Measurements from ENCODE around the gene CDK8. TPM values are rescaled to one million over a fixed set of nuclear protein-coding genes. Genes with fewer than 3 reads are reported as not detected.

Gene CDK8
- total and polyA plus RNA-seq, 2 experiments from 2014 or later: 13.6 to 24.0 TPM

DNA sequence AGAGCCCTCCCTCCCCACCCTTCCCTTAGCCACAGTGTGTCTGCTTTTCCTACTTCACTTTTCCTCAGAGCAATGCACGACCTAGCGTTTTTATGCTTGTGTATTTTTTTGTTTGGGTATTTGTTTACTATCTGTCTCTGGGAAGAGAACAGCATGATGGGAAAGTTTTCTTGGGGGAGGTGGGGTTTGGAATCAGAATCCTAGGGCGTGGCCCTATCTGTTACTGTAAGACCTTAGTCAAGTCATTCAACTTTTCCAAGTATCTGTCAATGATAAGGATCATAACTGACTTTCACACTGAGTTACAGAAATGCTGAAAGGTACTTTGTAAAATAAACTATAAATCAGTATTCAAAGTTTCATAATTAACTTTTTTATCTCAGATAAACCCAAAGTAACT, 157.3 kb downstream of the CDK8 start (continued):
- TF ChIP-seq, protein P1, sequence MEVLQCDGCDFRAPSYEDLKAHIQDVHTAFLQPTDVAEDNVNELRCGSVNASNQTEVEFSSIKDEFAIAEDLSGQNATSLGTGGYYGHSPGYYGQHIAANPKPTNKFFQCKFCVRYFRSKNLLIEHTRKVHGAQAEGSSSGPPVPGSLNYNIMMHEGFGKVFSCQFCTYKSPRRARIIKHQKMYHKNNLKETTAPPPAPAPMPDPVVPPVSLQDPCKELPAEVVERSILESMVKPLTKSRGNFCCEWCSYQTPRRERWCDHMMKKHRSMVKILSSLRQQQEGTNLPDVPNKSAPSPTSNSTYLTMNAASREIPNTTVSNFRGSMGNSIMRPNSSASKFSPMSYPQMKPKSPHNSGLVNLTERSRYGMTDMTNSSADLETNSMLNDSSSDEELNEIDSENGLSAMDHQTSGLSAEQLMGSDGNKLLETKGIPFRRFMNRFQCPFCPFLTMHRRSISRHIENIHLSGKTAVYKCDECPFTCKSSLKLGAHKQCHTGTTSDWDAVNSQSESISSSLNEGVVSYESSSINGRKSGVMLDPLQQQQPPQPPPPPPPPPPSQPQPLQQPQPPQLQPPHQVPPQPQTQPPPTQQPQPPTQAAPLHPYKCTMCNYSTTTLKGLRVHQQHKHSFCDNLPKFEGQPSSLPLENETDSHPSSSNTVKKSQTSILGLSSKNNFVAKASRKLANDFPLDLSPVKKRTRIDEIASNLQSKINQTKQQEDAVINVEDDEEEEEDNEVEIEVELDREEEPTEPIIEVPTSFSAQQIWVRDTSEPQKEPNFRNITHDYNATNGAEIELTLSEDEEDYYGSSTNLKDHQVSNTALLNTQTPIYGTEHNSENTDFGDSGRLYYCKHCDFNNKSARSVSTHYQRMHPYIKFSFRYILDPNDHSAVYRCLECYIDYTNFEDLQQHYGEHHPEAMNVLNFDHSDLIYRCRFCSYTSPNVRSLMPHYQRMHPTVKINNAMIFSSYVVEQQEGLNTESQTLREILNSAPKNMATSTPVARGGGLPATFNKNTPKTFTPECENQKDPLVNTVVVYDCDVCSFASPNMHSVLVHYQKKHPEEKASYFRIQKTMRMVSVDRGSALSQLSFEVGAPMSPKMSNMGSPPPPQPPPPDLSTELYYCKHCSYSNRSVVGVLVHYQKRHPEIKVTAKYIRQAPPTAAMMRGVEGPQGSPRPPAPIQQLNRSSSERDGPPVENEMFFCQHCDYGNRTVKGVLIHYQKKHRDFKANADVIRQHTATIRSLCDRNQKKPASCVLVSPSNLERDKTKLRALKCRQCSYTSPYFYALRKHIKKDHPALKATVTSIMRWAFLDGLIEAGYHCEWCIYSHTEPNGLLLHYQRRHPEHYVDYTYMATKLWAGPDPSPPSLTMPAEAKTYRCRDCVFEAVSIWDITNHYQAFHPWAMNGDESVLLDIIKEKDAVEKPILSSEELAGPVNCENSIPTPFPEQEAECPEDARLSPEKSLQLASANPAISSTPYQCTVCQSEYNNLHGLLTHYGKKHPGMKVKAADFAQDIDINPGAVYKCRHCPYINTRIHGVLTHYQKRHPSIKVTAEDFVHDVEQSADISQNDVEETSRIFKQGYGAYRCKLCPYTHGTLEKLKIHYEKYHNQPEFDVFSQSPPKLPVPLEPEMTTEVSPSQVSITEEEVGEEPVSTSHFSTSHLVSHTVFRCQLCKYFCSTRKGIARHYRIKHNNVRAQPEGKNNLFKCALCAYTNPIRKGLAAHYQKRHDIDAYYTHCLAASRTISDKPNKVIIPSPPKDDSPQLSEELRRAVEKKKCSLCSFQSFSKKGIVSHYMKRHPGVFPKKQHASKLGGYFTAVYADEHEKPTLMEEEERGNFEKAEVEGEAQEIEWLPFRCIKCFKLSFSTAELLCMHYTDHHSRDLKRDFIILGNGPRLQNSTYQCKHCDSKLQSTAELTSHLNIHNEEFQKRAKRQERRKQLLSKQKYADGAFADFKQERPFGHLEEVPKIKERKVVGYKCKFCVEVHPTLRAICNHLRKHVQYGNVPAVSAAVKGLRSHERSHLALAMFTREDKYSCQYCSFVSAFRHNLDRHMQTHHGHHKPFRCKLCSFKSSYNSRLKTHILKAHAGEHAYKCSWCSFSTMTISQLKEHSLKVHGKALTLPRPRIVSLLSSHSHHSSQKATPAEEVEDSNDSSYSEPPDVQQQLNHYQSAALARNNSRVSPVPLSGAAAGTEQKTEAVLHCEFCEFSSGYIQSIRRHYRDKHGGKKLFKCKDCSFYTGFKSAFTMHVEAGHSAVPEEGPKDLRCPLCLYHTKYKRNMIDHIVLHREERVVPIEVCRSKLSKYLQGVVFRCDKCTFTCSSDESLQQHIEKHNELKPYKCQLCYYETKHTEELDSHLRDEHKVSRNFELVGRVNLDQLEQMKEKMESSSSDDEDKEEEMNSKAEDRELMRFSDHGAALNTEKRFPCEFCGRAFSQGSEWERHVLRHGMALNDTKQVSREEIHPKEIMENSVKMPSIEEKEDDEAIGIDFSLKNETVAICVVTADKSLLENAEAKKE (CRISPR knock-in tag; IDR thresholded peaks at IDR 0.05): no peak
- TF ChIP-seq CREB1 (CRISPR knock-in tag; IDR thresholded peaks at IDR 0.05; ENCODE audit: low read depth): no peak
- TF ChIP-seq JUNB (IDR thresholded peaks at IDR 0.05; ENCODE audit: unreplicated experiment): no peak
- no peak for TF ChIP-seq EZH2phosphoT487 (IDR thresholded peaks at IDR 0.05; ENCODE audit: unreplicated experiment)
- TF ChIP-seq, protein P2, sequence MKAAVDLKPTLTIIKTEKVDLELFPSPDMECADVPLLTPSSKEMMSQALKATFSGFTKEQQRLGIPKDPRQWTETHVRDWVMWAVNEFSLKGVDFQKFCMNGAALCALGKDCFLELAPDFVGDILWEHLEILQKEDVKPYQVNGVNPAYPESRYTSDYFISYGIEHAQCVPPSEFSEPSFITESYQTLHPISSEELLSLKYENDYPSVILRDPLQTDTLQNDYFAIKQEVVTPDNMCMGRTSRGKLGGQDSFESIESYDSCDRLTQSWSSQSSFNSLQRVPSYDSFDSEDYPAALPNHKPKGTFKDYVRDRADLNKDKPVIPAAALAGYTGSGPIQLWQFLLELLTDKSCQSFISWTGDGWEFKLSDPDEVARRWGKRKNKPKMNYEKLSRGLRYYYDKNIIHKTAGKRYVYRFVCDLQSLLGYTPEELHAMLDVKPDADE (IDR thresholded peaks at IDR 0.05): no peak
- TF ChIP-seq, protein P3, sequence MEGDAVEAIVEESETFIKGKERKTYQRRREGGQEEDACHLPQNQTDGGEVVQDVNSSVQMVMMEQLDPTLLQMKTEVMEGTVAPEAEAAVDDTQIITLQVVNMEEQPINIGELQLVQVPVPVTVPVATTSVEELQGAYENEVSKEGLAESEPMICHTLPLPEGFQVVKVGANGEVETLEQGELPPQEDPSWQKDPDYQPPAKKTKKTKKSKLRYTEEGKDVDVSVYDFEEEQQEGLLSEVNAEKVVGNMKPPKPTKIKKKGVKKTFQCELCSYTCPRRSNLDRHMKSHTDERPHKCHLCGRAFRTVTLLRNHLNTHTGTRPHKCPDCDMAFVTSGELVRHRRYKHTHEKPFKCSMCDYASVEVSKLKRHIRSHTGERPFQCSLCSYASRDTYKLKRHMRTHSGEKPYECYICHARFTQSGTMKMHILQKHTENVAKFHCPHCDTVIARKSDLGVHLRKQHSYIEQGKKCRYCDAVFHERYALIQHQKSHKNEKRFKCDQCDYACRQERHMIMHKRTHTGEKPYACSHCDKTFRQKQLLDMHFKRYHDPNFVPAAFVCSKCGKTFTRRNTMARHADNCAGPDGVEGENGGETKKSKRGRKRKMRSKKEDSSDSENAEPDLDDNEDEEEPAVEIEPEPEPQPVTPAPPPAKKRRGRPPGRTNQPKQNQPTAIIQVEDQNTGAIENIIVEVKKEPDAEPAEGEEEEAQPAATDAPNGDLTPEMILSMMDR (conservative IDR thresholded peaks at IDR 0.05; ENCODE audit: low read depth in 2 of 2): no peak

DNA sequence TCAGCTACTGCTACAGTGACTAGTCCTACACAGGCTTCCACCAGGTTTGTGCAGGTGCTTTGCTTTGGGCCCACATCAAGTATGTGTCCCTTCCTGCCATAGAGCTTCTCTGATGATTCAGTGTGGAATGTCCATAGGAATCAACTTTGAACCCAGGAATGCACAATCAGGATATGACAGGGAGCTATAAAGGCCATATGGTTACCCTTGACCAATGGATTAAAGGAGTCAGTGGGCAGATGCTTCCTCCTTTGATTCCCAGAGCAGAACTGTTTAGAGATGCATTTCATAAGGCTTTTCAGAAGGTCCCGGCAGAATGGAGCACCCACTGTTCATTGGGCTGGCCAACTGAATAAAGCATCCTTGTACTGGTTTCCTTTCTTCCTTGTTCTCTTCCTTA, 158.3 kb downstream of the CDK8 start:
- H3K4me3 Mint-ChIP-seq: no peak overlapping the region
- DNase-seq (ENCODE audit: low spot score) (no peak), ATAC-seq (no peak)
- Histone ChIP-seq H2AFZ (no peak overlapping the region), H3K27ac (ENCODE audit: low read depth) (no peak overlapping the region), H3K36me3 (ENCODE audit: insufficient read depth) (no peaks in the 10 kb centered on the region), H4K20me1 (replicated peaks; ENCODE audit: insufficient read depth) (no peaks in the 10 kb centered on the region; the same call in 1 of the 2 replicates), H3K27me3 (ENCODE audit: insufficient read depth) (no peaks in the 10 kb centered on the region), H3K9me2 (ENCODE audit: insufficient read depth) (no peaks in the 10 kb centered on the region), H3K4me2 (no peak overlapping the region), H3K4me3 (no peak overlapping the region), H3K4me1 (ENCODE audit: insufficient read depth) (no peaks in the 10 kb centered on the region), H3K79me2 (replicated peaks; ENCODE audit: insufficient read depth) (no peaks in the 10 kb centered on the region), H3F3A (replicated peaks; ENCODE audit: low read depth) (no peaks in the 10 kb centered on the region)
- H3K27me3 Mint-ChIP-seq (ENCODE audit: insufficient read depth, low read depth, poor library complexity): peaks cover 4% of the 10 kb centered on the region
- H3K9me3 Mint-ChIP-seq: no peaks in the 10 kb centered on the region; the same call in 2 of the 3 replicates
- H3K4me1 Mint-ChIP-seq: no peaks in the 10 kb centered on the region; the same call in 2 of the 3 replicates
- no peaks in the 10 kb centered on the region; the same call in 1 of the 3 replicates for H3K36me3 Mint-ChIP-seq (ENCODE audit: low read depth)
- H3K27ac Mint-ChIP-seq: no peak overlapping the region
- TF ChIP-seq EZH2phosphoT487 (IDR thresholded peaks at IDR 0.05; ENCODE audit: unreplicated experiment): no peak
- no peak for TF ChIP-seq CREB1 (CRISPR knock-in tag; IDR thresholded peaks at IDR 0.05; ENCODE audit: low read depth)
- TF ChIP-seq, protein P3 (conservative IDR thresholded peaks at IDR 0.05; ENCODE audit: low read depth in 2 of 2): no peak

All from GM23338 (cell line).